Suprapubic skin (tissue), 4 donors: Measurements from ENCODE around the gene FSD1L. TPM values are rescaled to one million over a fixed set of nuclear protein-coding genes. Genes with fewer than 3 reads are reported as not detected.

Source experiments
- DNase-seq, 2 donors: peaks; one replicate each; pipeline ENCODE4 v3.0.0-alpha.2; 2019; ENCODE audit warnings: low spot score in 2 of 2
- H3K27ac ChIP-seq: fragments of 200-600 bp; sonication (generic); one replicate; pipeline ENCODE4 v1.5.1; 2019
- H3K27me3 ChIP-seq: fragments of 200-600 bp; sonication (generic); one replicate; pipeline ENCODE4 v1.5.1; 2019
- H3K36me3 ChIP-seq: fragments of 200-600 bp; sonication (generic); one replicate; pipeline ENCODE4 v1.5.1; 2019
- H3K4me1 ChIP-seq: fragments of 200-600 bp; sonication (generic); one replicate; pipeline ENCODE4 v1.5.1; 2019
- H3K4me3 ChIP-seq: fragments of 200-600 bp; sonication (generic); one replicate; pipeline ENCODE4 v1.5.1; 2019; ENCODE audit warnings: mild to moderate bottlenecking
- H3K9me3 ChIP-seq: fragments of 200-600 bp; sonication (generic); one replicate; pipeline ENCODE4 v1.5.1; 2019
- EP300 ChIP-seq: sonication (generic); formaldehyde crosslinking; IDR thresholded peaks from one replicate; pipeline ENCODE4 v1.6.1; 2017; ENCODE audit warnings: antibody characterized with exemption
- POLR2A ChIP-seq, 2 donors: fragments of 450-650 bp; IDR thresholded peaks; one replicate each; pipeline ENCODE4 v1.6.1; 2017; ENCODE audit warnings: antibody characterized with exemption in 2 of 2, mild to moderate bottlenecking in 2 of 2, moderate library complexity in 2 of 2
- POLR2AphosphoS5 ChIP-seq, 3 donors: sonication (generic); formaldehyde crosslinking; IDR thresholded peaks; one replicate each; pipeline ENCODE4 v1.6.1; 2017; ENCODE audit warnings: antibody characterized with exemption in 3 of 3
- WGBS: methylation state at CpG from one replicate; pipeline ENCODE4 v1.1.5; 2018; 5-methylcytosine and 5-hydroxymethylcytosine counted together
- total RNA-seq, 4 donors: library from RNA; depleted of rRNA; stranded (reverse); fragments of >200 nt; gene quantifications; one replicate each; pipeline ENCODE4 v1.1.0, GENCODE V29; 2016
- TF ChIP-seq, protein P1 (sequence below), 2 donors: fragments of 200-600 bp in 1 of 2; fragments of 450-650 bp in 1 of 2; sonication (generic) in 1 of 2; IDR thresholded peaks; one replicate each; pipeline ENCODE4 v1.5.1; 2016 to 2019; ENCODE audit warnings: antibody characterized with exemption in 2 of 2, mild to moderate bottlenecking in 1 of 2, moderate library complexity in 1 of 2

Gene FSD1L
- total RNA-seq, 4 donors from 2014 or later: 0.86 to 2.1 (median 1.6) TPM

DNA sequence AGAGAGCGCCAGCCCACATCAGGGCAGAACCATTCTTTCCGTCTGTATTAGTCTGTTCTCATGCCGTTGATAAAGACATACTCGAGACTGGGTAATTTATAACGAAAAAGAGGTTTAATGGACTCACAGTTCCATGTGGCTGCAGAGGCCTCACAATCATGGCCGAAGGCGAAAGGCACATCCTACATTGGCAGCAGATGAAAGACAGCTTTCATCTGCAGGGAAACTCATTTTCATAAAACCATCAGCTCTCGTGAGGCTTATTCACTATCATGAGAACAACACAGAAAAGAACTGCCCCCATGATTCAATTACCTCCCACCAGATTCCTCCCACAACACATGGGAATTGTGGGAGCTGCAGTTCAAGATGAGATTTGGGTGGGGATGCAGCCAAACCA, 4.7 kb upstream of the FSD1L start:
- H3K4me1 ChIP-seq: no peaks in the 10 kb centered on the region
- no peaks in the 10 kb centered on the region for H3K27me3 ChIP-seq
- no peaks in the 10 kb centered on the region for H3K36me3 ChIP-seq
- H3K27ac ChIP-seq: no peak overlapping the region
- no peaks in the 10 kb centered on the region for H3K9me3 ChIP-seq
- WGBS: 86% methylated on average over 8 of the region's 8 CpGs
- H3K4me3 ChIP-seq: no peak overlapping the region
- no peak for DNase-seq
- TF ChIP-seq EP300 (no peak), POLR2AphosphoS5 (IDR thresholded peaks at IDR 0.05) (no peak), POLR2A (IDR thresholded peaks at IDR 0.05) (no peak)
- TF ChIP-seq, protein P1, sequence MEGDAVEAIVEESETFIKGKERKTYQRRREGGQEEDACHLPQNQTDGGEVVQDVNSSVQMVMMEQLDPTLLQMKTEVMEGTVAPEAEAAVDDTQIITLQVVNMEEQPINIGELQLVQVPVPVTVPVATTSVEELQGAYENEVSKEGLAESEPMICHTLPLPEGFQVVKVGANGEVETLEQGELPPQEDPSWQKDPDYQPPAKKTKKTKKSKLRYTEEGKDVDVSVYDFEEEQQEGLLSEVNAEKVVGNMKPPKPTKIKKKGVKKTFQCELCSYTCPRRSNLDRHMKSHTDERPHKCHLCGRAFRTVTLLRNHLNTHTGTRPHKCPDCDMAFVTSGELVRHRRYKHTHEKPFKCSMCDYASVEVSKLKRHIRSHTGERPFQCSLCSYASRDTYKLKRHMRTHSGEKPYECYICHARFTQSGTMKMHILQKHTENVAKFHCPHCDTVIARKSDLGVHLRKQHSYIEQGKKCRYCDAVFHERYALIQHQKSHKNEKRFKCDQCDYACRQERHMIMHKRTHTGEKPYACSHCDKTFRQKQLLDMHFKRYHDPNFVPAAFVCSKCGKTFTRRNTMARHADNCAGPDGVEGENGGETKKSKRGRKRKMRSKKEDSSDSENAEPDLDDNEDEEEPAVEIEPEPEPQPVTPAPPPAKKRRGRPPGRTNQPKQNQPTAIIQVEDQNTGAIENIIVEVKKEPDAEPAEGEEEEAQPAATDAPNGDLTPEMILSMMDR (IDR thresholded peaks at IDR 0.05): no peak

DNA sequence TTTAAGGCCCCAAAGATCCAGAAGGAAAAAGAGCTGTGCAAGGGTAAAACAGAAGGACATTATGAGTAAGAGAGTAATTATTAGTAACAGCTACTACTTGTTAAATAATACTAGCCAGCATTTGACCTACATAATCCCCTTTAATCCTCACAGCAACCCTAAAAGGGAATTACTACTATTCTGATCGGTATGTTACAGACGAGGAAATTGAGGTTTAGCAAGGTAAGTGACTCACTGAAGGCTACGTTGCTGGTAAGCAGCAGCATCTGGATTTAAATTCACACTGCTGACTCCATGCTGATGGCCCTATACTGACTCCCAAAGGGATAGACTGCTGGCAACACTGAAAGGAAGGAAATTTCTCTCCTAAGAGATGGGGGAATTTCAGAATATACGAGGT, 3.7 kb upstream of the FSD1L start:
- H3K27me3 ChIP-seq: no peaks in the 10 kb centered on the region
- no peak overlapping the region for H3K27ac ChIP-seq
- no peak for DNase-seq
- H3K4me1 ChIP-seq: peaks cover 8% of the 10 kb centered on the region
- TF ChIP-seq POLR2AphosphoS5 (IDR thresholded peaks at IDR 0.05) (no peak), EP300 (no peak), POLR2A (IDR thresholded peaks at IDR 0.05) (no peak)
- TF ChIP-seq, protein P1 (IDR thresholded peaks at IDR 0.05): no peak
- H3K4me3 ChIP-seq: no peak overlapping the region
- H3K36me3 ChIP-seq: no peaks in the 10 kb centered on the region
- WGBS: 56% methylated on average over 4 of the region's 4 CpGs
- no peaks in the 10 kb centered on the region for H3K9me3 ChIP-seq

DNA sequence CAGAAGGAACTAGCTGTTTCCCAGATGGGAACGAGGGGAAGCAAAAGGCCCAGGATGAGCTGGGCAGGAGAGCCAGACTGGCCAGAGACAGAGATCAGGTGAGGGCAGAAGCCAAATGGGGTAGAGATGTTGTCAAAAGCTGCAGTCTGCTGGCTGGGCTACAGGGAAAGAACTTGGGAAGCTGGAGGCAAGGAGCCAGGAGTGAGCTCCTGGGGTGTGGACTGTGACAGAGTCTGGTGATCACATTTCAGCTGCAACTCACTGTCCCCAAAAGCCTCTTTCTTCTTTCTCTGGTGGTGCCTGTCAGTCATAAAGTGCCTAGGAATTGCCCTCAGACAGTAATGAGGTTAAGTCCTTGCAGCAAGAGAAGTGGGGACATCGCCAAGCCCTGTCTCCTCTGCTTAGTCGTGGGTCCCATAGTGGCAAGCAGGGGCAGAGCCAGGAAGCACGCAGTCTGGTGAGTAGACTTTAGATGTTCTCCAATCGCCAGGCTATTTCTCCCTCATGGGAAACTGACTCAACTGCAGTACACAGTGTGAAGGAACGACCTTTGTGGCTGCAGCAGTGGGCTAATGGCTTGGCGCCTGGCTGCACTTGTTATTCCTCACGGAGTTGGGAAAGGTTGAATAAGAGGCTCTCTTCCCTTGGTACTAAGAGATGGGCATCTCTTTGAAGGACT, 2.5 kb upstream of the FSD1L start:
- whole genome bisulfite sequencing: 63% methylated on average over 7 of the region's 8 CpGs
- no peak overlapping the region for H3K4me3 ChIP-seq
- DNase-seq: no peak
- no peak overlapping the region for H3K27ac ChIP-seq
- no peaks in the 10 kb centered on the region for H3K36me3 ChIP-seq
- H3K4me1 ChIP-seq: peaks cover 14% of the 10 kb centered on the region
- TF ChIP-seq, protein P1 (IDR thresholded peaks at IDR 0.05): no peak
- TF ChIP-seq POLR2A (IDR thresholded peaks at IDR 0.05) (no peak), POLR2AphosphoS5 (IDR thresholded peaks at IDR 0.05) (no peak), EP300 (no peak)
- no peaks in the 10 kb centered on the region for H3K9me3 ChIP-seq
- no peaks in the 10 kb centered on the region for H3K27me3 ChIP-seq

DNA sequence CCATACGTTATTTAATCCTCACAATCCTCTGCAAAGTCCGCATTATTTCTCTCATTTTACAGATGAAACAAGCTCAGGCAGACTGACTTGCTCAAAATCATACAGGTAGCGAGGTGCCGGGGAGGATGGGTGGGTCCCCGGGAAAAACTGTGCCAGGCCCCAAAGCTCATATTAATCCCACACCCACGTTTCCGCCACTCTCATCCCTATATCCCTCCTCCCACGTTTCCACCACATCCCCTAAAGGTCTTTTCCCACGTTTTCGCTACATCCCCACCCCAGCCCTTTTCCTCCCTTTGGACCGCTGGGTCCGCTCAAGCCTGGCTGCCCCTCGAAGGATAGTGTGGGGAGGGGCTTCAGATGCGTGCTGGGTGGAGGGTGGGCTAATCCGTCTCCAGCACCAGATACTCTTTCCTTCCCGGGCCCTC, 434 bp upstream of the FSD1L start:
- Histone ChIP-seq H3K4me3 (peak overlapping the region; percentile 85), H3K9me3 (no peaks in the 10 kb centered on the region), H3K4me1 (peaks cover 14% of the 10 kb centered on the region), H3K36me3 (no peaks in the 10 kb centered on the region), H3K27ac (peak overlapping the region; percentile 80), H3K27me3 (no peaks in the 10 kb centered on the region)
- TF ChIP-seq POLR2AphosphoS5 (IDR thresholded peaks at IDR 0.05) (no peak), POLR2A (IDR thresholded peaks at IDR 0.05) (no peak), EP300 (no peak)
- TF ChIP-seq, protein P1 (IDR thresholded peaks at IDR 0.05): no peak
- 14% methylated on average over 16 of the region's 16 CpGs for WGBS
- no peak for DNase-seq

DNA sequence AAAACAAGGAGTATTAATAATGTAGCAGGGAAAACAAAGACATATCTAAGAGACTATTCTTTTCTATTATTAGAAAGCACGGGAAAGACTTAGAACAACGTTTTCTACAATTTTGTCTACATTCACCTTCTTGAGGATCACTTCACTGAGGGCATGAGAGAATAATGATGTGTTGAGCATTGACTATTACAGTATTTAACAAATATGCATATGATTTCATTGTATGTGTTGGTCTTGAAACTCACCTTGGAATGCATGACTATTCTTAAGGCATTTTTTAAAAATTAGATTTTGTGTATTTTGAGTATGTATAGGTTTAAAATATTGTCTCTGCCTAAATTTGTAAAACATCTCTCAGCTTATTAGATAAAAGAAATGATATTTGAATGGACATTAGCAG, 1.2 kb downstream of the FSD1L start:
- 44% methylated on average over 2 of the region's 2 CpGs for WGBS
- no peak overlapping the region for H3K27ac ChIP-seq
- TF ChIP-seq POLR2AphosphoS5 (IDR thresholded peaks at IDR 0.05) (no peak), POLR2A (IDR thresholded peaks at IDR 0.05) (no peak), EP300 (no peak)
- TF ChIP-seq, protein P1 (IDR thresholded peaks at IDR 0.05): no peak
- H3K4me3 ChIP-seq: peak overlapping the region; percentile 85
- H3K27me3 ChIP-seq: no peaks in the 10 kb centered on the region
- no peaks in the 10 kb centered on the region for H3K9me3 ChIP-seq
- no peaks in the 10 kb centered on the region for H3K36me3 ChIP-seq
- DNase-seq: no peak
- H3K4me1 ChIP-seq: peaks cover 14% of the 10 kb centered on the region
